GM12878 (cell line): ENCODE measurements around the gene NUCB1. TPM values are rescaled to one million over a fixed set of nuclear protein-coding genes. Genes with fewer than 3 reads are reported as not detected.

Experiments used
- ATAC-seq: fragments of 200-7000 bp; cut with Tn5 transposase; 3 replicates; pipeline ENCODE4 v1.9.1; 2020; ENCODE audit warnings: mild to moderate bottlenecking, moderate library complexity
- BruUV-seq: library from RNA; stranded (reverse); fragments of 400-500 nt; replicated peaks from 2 replicates; lab custom pipeline; 2021; lab: Mats Ljungman, UMichigan
- CTCF ChIA-PET: fragments of 300-600 bp; sonication (Branson Sonifier 250); formaldehyde crosslinking; extraction: SDS; loops from one replicate; lab custom pipeline; 2021; ENCODE audit warnings: inconsistent platforms; lab: Yijun Ruan, JAX
- POLR2A ChIA-PET: fragments of 350-600 bp; formaldehyde crosslinking; extraction: SDS; loops from one replicate; lab custom pipeline; 2021; ENCODE audit warnings: inconsistent platforms; lab: Charles Lee
- RAD21 ChIA-PET: fragments of 300-600 bp; sonication (Branson Sonifier 250); formaldehyde crosslinking; loops from one replicate; lab custom pipeline; 2023; ENCODE audit warnings: antibody characterized with exemption; ENCODE audit not compliant: unreplicated experiment; lab: Charles Lee
- SMC1A ChIA-PET: fragments of 300-600 bp; sonication (Branson Sonifier 250); formaldehyde crosslinking; loops from one replicate; lab custom pipeline; 2023; ENCODE audit not compliant: unreplicated experiment, uncharacterized antibody; lab: Charles Lee
- DNase-seq: peaks from one replicate; pipeline ENCODE4 v3.0.0-alpha.2; 2011; ENCODE audit warnings: low read depth, low spot score
- FAIRE-seq: peaks from 3 replicates; lab custom pipeline; 2011; peaks lifted over from hg19 to GRCh38; lab: Jason Lieb, UNC
- H2AFZ ChIP-seq: 2 replicates; pipeline ENCODE4 v1.6.0; 2011; ENCODE audit warnings: low read depth, low read length, control low read depth; ENCODE audit not compliant: control insufficient read depth
- H3K27ac ChIP-seq: 2 replicates; pipeline ENCODE4 v1.5.1; 2011; ENCODE audit warnings: control low read depth; ENCODE audit not compliant: control insufficient read depth, insufficient read depth
- H3K27me3 ChIP-seq, 2 experiments: replicated peaks in 1 of 2; 2 replicates each; pipeline versions ENCODE4 v1.6.0 to v1.6.1; 2011; ENCODE audit warnings: low read length in 1 of 2; ENCODE audit not compliant: control insufficient read depth in 2 of 2, insufficient read depth in 2 of 2
- H3K36me3 ChIP-seq, 2 experiments: 2 replicates each; pipeline ENCODE4 v1.5.1; 2011; ENCODE audit warnings: low read length in 1 of 2; ENCODE audit not compliant: control insufficient read depth in 2 of 2, insufficient read depth in 2 of 2
- H3K4me1 ChIP-seq: 2 replicates; pipeline ENCODE4 v1.6.1; 2011; ENCODE audit warnings: mild to moderate bottlenecking, low read length, moderate library complexity, mixed read lengths; ENCODE audit not compliant: control insufficient read depth, insufficient read depth
- H3K4me2 ChIP-seq: 2 replicates; pipeline ENCODE4 v1.6.0; 2011; ENCODE audit warnings: control low read depth; ENCODE audit not compliant: control insufficient read depth, insufficient read depth
- H3K4me3 ChIP-seq: fragments of 200-600 bp; sonication (generic); 2 replicates; pipeline ENCODE4 v1.5.1; 2016
- H3K79me2 ChIP-seq: 2 replicates; pipeline ENCODE4 v1.6.0; 2011; ENCODE audit warnings: low read length; ENCODE audit not compliant: control insufficient read depth, insufficient read depth
- H3K9ac ChIP-seq: 2 replicates; pipeline ENCODE4 v1.8.0; 2011; ENCODE audit warnings: low read length, control low read depth, mixed read lengths; ENCODE audit not compliant: control insufficient read depth, insufficient read depth
- H3K9me3 ChIP-seq: replicated peaks from 3 replicates; pipeline ENCODE4 v1.5.1; 2011; ENCODE audit warnings: mild to moderate bottlenecking, low read length; ENCODE audit not compliant: control insufficient read depth, insufficient read depth
- H4K20me1 ChIP-seq: 2 replicates; pipeline ENCODE4 v1.6.0; 2011; ENCODE audit not compliant: control insufficient read depth, insufficient read depth
- BACH1 ChIP-seq: fragments of 450-650 bp; IDR thresholded peaks from 2 replicates; pipeline ENCODE4 v1.6.1; 2017; ENCODE audit warnings: mild to moderate bottlenecking, borderline replicate concordance
- BRCA1 ChIP-seq: IDR thresholded peaks from 2 replicates; pipeline ENCODE4 v1.6.1; 2011; ENCODE audit warnings: low read depth, low read length, improper control_type of control experiment
- FOXK2 ChIP-seq: fragments of 450-650 bp; IDR thresholded peaks from 2 replicates; pipeline ENCODE4 v1.6.1; 2017; ENCODE audit warnings: mild to moderate bottlenecking, moderate library complexity
- MXI1 ChIP-seq: fragments of 150-350 bp; IDR thresholded peaks from 2 replicates; pipeline ENCODE4 v1.6.1; 2011; ENCODE audit warnings: low read depth, mild to moderate bottlenecking, inconsistent platforms, low read length, improper control_type of control experiment
- NFIC ChIP-seq: IDR thresholded peaks from 2 replicates; pipeline ENCODE4 v1.6.1; 2012; ENCODE audit warnings: low read depth, mild to moderate bottlenecking, inconsistent platforms, low read length, moderate library complexity
- TCF3 ChIP-seq: IDR thresholded peaks from 2 replicates; pipeline ENCODE4 v1.6.1; 2012; ENCODE audit warnings: low read depth, mild to moderate bottlenecking, low read length, borderline replicate concordance; ENCODE audit not compliant: insufficient read depth
- ZNF274 ChIP-seq: IDR thresholded peaks from one replicate; pipeline ENCODE4 v1.8.0; 2011; ENCODE audit not compliant: insufficient read length, insufficient read depth
- WGBS: methylation state at CpG from one replicate; pipeline ENCODE4 v1.1.6; 2016; ENCODE audit warnings: low lambda C conversion rate; ENCODE audit not compliant: insufficient replicate concordance, insufficient coverage; ENCODE audit errors: missing lambda C conversion rate; 5-methylcytosine and 5-hydroxymethylcytosine counted together
- in situ Hi-C: fragments of 300-500 bp; cut with MboI; formaldehyde crosslinking; loops from 9 replicates; pipeline ENCODE4 v1.14.3; 2018; ENCODE audit warnings: mixed read lengths
- intact Hi-C: fragments of 100-400 bp; cut with micrococcal nuclease; formaldehyde crosslinking; loops from one replicate; pipeline ENCODE4 v1.14.2; 2022; ENCODE audit not compliant: unreplicated experiment
- polyA plus RNA-seq, 11 experiments: library from polyadenylated mRNA; depleted of rRNA in 4 of 11; unstranded in 6 of 11; stranded (reverse) in 5 of 11; fragments of >200 nt; fragmentation: Nextera tagmentation in 4 of 11; fragmentation: Illumina TruSeq in 1 of 11; extraction: Ambion mirVana in 4 of 11; extraction: Trizol in 1 of 11; gene quantifications; 1 replicate in 1 of 11; 2 replicates in 10 of 11; pipeline versions ENCODE4 v1.2.1 to v1.2.3, GENCODE V29; 2011 to 2016; ENCODE audit warnings: inconsistent platforms in 2 of 11, missing spikeins in 2 of 11, low read depth in 1 of 11
- total RNA-seq, 4 experiments: library from RNA; depleted of rRNA in 3 of 4; stranded (reverse); fragments of >200 nt in 3 of 4; fragmentation: Illumina TruSeq in 1 of 4; extraction: Trizol in 1 of 4; gene quantifications; 2 replicates each; pipeline versions ENCODE4 v1.2.1 to v1.2.3, GENCODE V29; 2013 to 2021
- TF ChIP-seq, protein P1 (sequence below): fragments of 150-350 bp; IDR thresholded peaks from 2 replicates; pipeline ENCODE4 v1.6.1; 2014; ENCODE audit warnings: mild to moderate bottlenecking, low read depth, low read length
- TF ChIP-seq, protein P2 (sequence below): IDR thresholded peaks from 2 replicates; pipeline ENCODE4 v1.6.1; 2011; ENCODE audit warnings: low read depth, low read length, improper control_type of control experiment, borderline replicate concordance
- TF ChIP-seq, protein P3 (sequence below): fragments of 450-650 bp; IDR thresholded peaks from 2 replicates; pipeline ENCODE4 v1.6.1; 2016; ENCODE audit warnings: mild to moderate bottlenecking

The NUCB1 gene
- total and polyA plus RNA-seq, 10 of the 15 experiments (the other 5 are each of a cell fraction or from before 2014, with no cell fraction given), result 1.8 to 112 (median 44.5) TPM

DNA sequence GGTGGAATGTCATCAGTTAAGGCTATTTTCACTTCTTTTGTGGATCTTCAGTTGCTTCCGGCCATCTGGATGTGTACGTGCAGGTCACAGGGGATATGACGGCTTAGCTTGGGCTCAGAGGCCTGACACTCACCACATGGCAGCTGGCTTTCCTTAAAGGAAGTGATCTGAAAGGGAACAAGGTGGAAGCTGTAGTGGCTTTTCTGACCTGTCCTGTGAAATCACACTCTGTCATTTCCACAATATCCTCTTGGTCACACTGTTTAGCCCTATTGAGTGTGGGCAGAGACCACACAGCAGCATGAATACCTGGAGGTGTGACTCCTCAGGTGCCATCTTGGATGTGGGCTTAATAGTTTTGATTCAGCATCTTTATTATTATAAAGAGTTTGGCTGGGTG is 50.0 kb downstream of the NUCB1 start:
- ATAC-seq (no peak), DNase-seq (no peak), FAIRE-seq (no peak)
- CTCF ChIA-PET, result interaction anchor here (1.4 kb wide), 1 partner anchor 107 kb away, joined by 3 read pairs; no protein-coding TSS in a partner anchor
- H3K9me3 ChIP-seq, result peaks cover 10% of the 10 kb centered on the region; the same call in 1 of the 3 replicates
- intact Hi-C loops (no loop called here), in situ Hi-C loops (no loop called here)
- H3K27ac ChIP-seq, result no peak overlapping the region
- no TSS peak for BruUV-seq
- no peak overlapping the region for H3K4me2 ChIP-seq
- WGBS, result 51% methylated on average over 3 of the region's 3 CpGs
- H3K4me3 ChIP-seq, result no peak overlapping the region
- H3K27me3 ChIP-seq, result no peaks in the 10 kb centered on the region
- SMC1A ChIA-PET, result interaction anchor here (1.3 kb wide), 1 partner anchor 92 kb away, joined by 3 read pairs; no protein-coding TSS in a partner anchor
- RAD21 ChIA-PET, result no interaction called here
- H3K36me3 ChIP-seq, result no peaks in the 10 kb centered on the region
- H3K79me2 ChIP-seq, result peaks cover 5% of the 10 kb centered on the region
- POLR2A ChIA-PET, result interaction anchor here (2.1 kb wide), 1 partner anchor 44 kb away, joined by 5 read pairs; the partner anchor contains the start of genes GYS1 and RUVBL2
- H3K9ac ChIP-seq, result no peak overlapping the region
- H3K4me1 ChIP-seq, result no peaks in the 10 kb centered on the region
- no peak overlapping the region for H2AFZ ChIP-seq
- H4K20me1 ChIP-seq, result no peaks in the 10 kb centered on the region
- no peak for TF ChIP-seq BRCA1
- TF ChIP-seq TCF3, result no peak
- TF ChIP-seq, protein P1, sequence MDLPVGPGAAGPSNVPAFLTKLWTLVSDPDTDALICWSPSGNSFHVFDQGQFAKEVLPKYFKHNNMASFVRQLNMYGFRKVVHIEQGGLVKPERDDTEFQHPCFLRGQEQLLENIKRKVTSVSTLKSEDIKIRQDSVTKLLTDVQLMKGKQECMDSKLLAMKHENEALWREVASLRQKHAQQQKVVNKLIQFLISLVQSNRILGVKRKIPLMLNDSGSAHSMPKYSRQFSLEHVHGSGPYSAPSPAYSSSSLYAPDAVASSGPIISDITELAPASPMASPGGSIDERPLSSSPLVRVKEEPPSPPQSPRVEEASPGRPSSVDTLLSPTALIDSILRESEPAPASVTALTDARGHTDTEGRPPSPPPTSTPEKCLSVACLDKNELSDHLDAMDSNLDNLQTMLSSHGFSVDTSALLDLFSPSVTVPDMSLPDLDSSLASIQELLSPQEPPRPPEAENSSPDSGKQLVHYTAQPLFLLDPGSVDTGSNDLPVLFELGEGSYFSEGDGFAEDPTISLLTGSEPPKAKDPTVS, result no peak
- no peak for TF ChIP-seq BACH1
- no peak for TF ChIP-seq MXI1
- no peak for TF ChIP-seq NFIC
- TF ChIP-seq ZNF274, result no peak
- TF ChIP-seq, protein P2, sequence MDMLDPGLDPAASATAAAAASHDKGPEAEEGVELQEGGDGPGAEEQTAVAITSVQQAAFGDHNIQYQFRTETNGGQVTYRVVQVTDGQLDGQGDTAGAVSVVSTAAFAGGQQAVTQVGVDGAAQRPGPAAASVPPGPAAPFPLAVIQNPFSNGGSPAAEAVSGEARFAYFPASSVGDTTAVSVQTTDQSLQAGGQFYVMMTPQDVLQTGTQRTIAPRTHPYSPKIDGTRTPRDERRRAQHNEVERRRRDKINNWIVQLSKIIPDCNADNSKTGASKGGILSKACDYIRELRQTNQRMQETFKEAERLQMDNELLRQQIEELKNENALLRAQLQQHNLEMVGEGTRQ, result no peak
- TF ChIP-seq, protein P3, sequence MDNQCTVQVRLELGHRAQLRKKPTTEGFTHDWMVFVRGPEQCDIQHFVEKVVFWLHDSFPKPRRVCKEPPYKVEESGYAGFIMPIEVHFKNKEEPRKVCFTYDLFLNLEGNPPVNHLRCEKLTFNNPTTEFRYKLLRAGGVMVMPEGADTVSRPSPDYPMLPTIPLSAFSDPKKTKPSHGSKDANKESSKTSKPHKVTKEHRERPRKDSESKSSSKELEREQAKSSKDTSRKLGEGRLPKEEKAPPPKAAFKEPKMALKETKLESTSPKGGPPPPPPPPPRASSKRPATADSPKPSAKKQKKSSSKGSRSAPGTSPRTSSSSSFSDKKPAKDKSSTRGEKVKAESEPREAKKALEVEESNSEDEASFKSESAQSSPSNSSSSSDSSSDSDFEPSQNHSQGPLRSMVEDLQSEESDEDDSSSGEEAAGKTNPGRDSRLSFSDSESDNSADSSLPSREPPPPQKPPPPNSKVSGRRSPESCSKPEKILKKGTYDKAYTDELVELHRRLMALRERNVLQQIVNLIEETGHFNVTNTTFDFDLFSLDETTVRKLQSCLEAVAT, result no peak
- TF ChIP-seq FOXK2, result no peak
- TF ChIP-seq, all 136 proteins: peak for 0
